Measurements from ENCODE around the gene MMRN2.

DNA sequence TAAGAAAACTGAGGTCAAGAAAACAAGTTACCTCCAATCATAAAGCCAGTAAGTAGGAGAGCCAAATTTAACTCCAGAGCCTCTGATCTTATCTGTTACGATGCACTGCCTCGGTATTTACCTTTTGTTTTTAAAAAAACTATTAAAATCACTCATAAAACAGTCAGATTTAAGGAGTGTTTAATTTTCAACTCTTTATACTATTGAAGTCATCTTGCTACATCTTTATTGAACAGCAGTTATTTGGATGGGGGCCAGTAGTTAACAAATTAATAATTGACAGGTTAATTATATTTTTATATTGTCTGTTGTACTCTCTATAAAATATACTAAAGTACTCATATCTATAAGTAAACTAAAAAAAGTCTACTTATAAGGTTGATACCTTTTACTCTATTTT lies 35.5 kb upstream of the MMRN2 start:
- TF ChIP-seq, protein P1, sequence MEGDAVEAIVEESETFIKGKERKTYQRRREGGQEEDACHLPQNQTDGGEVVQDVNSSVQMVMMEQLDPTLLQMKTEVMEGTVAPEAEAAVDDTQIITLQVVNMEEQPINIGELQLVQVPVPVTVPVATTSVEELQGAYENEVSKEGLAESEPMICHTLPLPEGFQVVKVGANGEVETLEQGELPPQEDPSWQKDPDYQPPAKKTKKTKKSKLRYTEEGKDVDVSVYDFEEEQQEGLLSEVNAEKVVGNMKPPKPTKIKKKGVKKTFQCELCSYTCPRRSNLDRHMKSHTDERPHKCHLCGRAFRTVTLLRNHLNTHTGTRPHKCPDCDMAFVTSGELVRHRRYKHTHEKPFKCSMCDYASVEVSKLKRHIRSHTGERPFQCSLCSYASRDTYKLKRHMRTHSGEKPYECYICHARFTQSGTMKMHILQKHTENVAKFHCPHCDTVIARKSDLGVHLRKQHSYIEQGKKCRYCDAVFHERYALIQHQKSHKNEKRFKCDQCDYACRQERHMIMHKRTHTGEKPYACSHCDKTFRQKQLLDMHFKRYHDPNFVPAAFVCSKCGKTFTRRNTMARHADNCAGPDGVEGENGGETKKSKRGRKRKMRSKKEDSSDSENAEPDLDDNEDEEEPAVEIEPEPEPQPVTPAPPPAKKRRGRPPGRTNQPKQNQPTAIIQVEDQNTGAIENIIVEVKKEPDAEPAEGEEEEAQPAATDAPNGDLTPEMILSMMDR (IDR thresholded peaks at IDR 0.05) = no peak
- TF ChIP-seq, protein P2, sequence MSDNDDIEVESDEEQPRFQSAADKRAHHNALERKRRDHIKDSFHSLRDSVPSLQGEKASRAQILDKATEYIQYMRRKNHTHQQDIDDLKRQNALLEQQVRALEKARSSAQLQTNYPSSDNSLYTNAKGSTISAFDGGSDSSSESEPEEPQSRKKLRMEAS (CRISPR knock-in tag; IDR thresholded peaks at IDR 0.05) = no peak
- no peak for TF ChIP-seq JUN (CRISPR knock-in tag; IDR thresholded peaks at IDR 0.05)
- TF ChIP-seq SMAD3 (CRISPR knock-in tag; IDR thresholded peaks at IDR 0.05; ENCODE audit: borderline replicate concordance) = no peak
- TF ChIP-seq ETV6 (CRISPR knock-in tag; IDR thresholded peaks at IDR 0.05) = no peak
- TF ChIP-seq ZNF317 (CRISPR knock-in tag; IDR thresholded peaks at IDR 0.05; ENCODE audit: borderline replicate concordance, low read depth) = no peak
- TF ChIP-seq GABPB1 (CRISPR knock-in tag; IDR thresholded peaks at IDR 0.05) = no peak
- no peak for TF ChIP-seq KAT7 (CRISPR knock-in tag; IDR thresholded peaks at IDR 0.05; ENCODE audit: borderline replicate concordance)
- TF ChIP-seq TEAD1 (CRISPR knock-in tag; IDR thresholded peaks at IDR 0.05) = no peak
- no peak for TF ChIP-seq NFYB (CRISPR knock-in tag; conservative IDR thresholded peaks at IDR 0.05; ENCODE audit: low read depth)
- TF ChIP-seq, protein P3, sequence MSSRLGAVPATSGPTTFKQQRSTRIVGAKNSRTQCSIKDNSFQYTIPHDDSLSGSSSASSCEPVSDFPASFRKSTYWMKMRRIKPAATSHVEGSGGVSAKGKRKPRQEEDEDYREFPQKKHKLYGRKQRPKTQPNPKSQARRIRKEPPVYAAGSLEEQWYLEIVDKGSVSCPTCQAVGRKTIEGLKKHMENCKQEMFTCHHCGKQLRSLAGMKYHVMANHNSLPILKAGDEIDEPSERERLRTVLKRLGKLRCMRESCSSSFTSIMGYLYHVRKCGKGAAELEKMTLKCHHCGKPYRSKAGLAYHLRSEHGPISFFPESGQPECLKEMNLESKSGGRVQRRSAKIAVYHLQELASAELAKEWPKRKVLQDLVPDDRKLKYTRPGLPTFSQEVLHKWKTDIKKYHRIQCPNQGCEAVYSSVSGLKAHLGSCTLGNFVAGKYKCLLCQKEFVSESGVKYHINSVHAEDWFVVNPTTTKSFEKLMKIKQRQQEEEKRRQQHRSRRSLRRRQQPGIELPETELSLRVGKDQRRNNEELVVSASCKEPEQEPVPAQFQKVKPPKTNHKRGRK (CRISPR knock-in tag; IDR thresholded peaks at IDR 0.05; ENCODE audit: borderline replicate concordance) = no peak
- no peak for TF ChIP-seq IRF2 (CRISPR knock-in tag; IDR thresholded peaks at IDR 0.05; ENCODE audit: borderline replicate concordance, low read depth)
- TF ChIP-seq, protein P4, sequence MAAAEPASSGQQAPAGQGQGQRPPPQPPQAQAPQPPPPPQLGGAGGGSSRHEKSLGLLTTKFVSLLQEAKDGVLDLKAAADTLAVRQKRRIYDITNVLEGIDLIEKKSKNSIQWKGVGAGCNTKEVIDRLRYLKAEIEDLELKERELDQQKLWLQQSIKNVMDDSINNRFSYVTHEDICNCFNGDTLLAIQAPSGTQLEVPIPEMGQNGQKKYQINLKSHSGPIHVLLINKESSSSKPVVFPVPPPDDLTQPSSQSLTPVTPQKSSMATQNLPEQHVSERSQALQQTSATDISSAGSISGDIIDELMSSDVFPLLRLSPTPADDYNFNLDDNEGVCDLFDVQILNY (CRISPR knock-in tag; IDR thresholded peaks at IDR 0.05) = no peak
